ENCODE results near the gene PLVAP.

Gene PLVAP

DNA sequence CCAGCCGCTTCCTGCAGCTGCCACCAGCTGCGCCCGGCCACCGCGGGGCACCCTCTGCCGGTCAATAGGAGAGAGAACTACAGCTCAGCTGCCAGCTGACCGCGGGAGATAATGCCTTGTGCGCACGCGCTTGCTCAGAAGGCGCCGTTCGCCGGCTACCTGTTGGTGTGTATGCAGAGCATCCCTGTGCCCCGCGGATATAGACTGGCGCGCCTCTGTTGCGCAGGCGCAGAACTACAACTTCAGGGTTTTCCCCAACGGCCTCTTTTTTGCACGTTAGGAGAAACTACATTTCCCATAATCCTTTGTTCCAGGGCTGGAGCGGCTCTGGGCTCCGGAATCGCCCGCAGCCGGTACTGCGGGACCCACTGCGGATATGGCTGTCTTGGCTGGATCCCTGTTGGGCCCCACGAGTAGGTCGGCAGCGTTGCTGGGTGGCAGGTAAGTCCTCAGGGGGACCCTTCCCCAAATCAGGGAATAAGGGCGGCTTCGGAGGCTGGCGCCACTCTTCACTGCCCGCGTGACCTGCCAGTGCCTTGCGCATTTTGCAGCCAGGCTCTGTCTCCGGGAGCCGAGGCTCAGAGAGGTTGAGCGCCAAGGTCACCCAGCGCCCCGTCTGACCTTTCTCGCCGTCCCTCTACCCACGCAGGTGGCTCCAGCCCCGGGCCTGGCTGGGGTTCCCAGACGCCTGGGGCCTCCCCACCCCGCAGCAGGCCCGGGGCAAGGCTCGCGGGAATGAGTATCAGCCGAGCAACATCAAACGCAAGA lies 71.4 kb downstream of the PLVAP start, which contains the start of gene MRPL34:
Gene MRPL34, plus strand, starts transcription at position 356 of the 768 bp plus-strand sequence. Its CDS starts 21 bp downstream, at position 377.
- in situ Hi-C loops (cut with HindIII; ENCODE audit: low sequenced_read_pairs): loop anchor here (10.0 to 25.0 kb wide), 3 partner anchors 61 to 257 kb away; partner anchors contain the start of genes COLGALT1 and NR2F6

DNA sequence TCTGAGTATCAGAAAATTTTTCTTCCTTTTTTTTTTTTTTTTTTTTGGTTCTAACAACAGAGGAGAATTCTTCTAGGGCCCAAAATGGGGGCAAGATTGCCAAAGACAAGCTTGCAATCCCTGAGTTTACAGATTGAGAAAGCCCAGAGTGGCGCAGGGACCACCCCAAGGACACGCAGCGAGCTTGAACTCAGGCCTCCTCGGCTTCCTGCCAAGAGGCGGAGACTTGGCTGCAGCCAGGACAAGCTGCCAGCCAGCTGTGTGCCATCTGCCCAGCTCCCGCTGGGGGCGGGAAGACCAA lies 72.0 kb downstream of the PLVAP start:
- in situ Hi-C loops (cut with HindIII; ENCODE audit: low sequenced_read_pairs): loop anchor here (10.0 to 25.0 kb wide), 3 partner anchors 60 to 257 kb away; partner anchors contain the start of genes COLGALT1 and NR2F6

DNA sequence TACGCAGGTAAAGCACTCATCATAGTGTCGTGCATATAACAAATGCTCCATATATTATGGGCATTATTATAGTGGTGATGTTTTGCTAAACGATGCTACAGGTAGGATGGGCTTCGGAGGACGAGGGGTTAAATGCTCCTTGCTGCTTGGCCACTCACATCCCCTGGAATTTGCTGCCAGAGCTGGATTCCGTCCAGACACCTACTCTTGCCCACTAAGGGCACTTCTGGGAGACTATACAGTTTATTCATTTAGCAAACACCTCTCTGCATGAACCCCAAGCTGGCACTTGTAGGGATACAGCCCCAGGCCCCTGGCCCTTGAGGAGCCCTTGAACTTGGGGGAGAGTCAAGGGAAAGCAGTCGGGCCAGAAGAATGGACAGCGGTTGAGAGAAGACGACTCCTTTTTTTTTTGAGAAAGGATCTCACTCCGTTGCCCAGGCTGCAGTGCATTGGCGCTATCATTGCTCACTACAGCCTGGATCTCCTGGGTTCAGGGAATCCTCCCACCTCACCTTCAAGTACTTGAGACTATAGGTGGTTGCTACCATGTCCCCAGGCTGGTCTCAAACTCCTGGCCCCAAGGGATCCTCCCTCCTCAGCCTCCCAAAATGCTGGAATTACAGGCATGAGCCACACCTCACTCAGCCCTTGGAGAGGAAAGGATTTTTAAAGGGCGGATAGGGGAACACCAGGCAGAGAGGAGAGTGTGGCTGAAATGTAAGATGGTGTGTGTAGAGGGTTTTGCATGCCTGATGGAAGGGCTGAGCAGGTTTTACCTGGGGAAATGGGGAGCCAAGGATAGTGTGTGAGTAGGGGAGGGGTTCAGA lies 72.5 kb downstream of the PLVAP start:
- in situ Hi-C loops (cut with HindIII; ENCODE audit: low sequenced_read_pairs): loop anchor here (10.0 to 25.0 kb wide), 3 partner anchors 60 to 258 kb away; partner anchors contain the start of genes COLGALT1 and NR2F6

DNA sequence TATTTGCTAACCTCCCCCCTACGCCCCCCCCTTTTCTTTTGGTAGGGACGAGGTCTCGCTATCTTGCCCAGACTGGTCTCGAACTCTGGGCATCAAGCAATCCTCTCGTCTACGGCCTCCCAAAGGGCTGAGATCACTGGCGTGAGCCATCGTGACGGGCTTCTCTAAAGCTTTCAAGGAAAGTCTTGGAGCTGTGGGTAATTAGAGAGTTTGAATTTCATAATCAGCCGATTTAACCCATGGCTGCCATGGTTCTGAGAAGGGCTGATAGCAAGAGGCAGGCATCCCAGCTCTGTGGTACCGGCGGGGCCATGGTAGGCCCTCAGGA lies 73.2 kb downstream of the PLVAP start:
- in situ Hi-C loops (cut with HindIII; ENCODE audit: low sequenced_read_pairs): loop anchor here (10.0 to 25.0 kb wide), 3 partner anchors 59 to 258 kb away; partner anchors contain the start of genes COLGALT1 and NR2F6

DNA sequence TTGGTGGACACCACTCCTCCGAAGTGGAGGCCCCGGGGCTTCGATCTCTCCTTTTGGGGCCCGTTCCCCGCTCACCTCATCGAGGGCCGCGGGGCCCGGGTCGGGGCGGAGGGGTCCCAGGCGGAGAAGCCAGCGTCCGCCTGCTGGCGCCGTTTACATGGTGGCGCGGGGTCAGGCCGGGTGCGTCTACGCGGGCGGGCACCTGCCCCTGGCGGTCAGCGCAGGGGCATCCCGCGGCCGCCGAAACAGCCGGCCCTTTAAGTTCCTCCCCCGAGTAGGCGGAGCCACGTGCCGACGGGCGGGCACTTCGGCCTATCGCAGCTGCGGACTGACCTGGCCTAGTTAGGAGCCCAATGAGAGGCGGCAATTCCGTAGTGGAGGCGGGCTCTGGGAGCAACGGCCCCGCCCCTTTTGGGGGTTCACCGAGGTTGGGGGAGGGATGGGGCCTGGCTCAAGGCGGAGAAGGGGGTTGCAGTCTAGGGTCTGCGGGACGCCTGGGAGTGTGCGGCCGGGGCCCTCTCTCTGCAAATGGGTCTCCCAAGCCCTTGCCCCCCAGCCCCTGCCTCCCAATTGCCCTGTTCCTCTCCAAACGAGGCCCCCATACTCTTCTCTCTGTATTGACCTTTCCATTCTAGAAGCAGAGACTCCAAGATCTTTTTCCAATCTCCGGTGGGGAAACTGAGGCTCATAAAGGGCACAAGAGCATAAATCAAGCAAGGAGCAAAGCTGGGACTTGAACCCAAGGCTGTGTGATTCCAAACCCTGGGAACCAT lies 73.8 kb downstream of the PLVAP start, which contains the start of gene ABHD8:
Gene ABHD8, minus strand, starts transcription at position 259 of the 773 bp plus-strand sequence. CDS start 1,809 bp downstream, outside the sequence.
- in situ Hi-C loops (cut with HindIII; ENCODE audit: low sequenced_read_pairs): loop anchor here (10.0 to 25.0 kb wide), 3 partner anchors 59 to 259 kb away; partner anchors contain the start of genes COLGALT1 and NR2F6

DNA sequence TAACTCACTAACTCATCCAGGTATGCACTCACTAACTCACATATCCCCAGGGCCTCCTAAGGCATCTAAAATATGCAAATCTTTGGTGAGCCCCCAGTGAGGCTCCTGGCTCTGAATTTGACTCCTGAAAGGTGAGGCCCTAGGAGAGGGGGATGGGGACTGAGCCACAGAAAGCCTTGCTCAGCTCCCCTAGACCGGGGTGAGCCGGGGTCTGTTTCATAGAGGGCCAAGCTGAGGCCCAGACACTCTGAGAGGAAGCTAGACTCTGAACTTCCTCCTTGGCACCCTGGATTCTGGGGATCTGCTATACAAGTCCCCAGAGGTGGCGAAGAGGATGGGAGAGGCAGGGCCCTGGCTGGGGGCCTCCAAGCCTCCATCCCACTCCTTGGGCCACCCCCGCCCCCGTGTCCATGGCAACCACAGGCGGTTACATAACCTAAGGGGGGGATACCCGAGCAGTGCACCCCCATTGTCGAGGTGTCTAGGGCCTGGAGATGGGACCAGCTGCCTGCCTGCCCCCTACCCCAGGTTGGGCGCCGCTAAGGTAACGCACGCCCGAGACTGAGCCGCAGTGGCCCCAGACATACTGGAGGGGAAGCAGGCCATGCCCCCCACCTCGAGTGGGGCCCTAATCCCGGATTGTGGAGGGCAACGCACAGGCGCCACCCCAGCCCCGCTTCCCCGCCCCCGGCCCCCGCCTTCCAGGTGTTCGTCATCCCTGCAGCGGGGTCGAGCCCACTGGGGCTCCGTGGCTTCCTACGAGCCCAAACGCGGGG lies 74.6 kb downstream of the PLVAP start:
- in situ Hi-C loops (cut with HindIII; ENCODE audit: low sequenced_read_pairs): loop anchor here (10.0 to 25.0 kb wide), 3 partner anchors 58 to 260 kb away; partner anchors contain the start of genes COLGALT1 and NR2F6

All from endothelial cell of hepatic sinusoid (primary cell).